NCI-H2081 treated with DMSO at 0.1 percent for 48 hours (cell line): ENCODE results near the gene MZT1.
"Not testable (repeated sequence)": the region's sequence is repeated elsewhere in the genome, so short reads cannot be mapped to it uniquely, and the experiment has no call there.

Experiments
- DNase-seq: peaks from one replicate; lab custom pipeline; 2025; lab: John Stamatoyannopoulos, UW

Gene MZT1, protein sequence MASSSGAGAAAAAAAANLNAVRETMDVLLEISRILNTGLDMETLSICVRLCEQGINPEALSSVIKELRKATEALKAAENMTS

DNA sequence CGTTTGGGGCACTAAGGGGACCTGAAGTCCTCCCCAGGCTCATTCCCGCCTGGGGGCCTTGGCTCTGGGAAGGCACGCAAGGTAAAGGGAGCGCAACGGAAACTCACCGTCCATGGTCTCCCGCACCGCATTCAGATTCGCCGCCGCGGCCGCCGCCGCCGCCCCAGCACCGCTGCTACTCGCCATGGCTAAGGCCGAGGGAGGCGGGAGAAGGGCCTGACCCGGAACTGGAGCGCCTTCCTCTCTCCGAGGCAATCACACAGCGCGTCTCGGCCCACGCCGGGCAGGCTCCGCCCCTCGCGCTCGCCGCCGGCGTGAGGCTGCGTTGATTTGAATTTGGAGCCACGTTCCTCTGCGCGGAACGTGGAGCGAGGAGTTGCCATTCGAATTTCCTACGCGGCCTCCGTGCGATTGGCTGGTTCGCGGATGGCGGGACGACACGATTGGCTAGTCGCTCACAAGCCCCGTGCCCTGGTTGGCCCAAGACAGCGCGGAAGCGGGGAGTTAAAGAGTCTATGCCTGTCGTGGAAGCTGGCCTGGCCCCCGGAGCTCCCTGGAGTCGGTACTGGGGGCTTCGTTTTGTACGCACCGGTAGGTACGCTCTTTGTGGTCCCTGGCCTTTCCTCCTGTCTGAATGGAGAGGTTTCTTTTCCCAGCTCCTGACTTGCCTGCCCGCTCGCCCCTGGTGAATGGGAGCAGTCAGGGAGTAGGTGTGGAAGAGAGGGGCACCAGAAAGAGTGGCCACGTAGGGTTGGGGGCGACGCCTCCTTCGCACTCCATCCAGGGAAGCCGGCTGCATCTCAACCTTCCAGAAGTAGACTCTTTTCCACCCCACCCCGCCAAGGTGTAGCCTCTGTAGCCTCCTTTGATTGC, at the start of gene MZT1, which contains the start of gene BORA:
Gene MZT1, minus strand, starts transcription at position 213 of the 873 bp plus-strand sequence. Its CDS starts 27 bp downstream, at position 186.
Gene BORA, plus strand, starts transcription at position 507 of the 873 bp plus-strand sequence. CDS start 1,018 bp downstream, outside the sequence.
- DNase-seq = peak; percentile 68

DNA sequence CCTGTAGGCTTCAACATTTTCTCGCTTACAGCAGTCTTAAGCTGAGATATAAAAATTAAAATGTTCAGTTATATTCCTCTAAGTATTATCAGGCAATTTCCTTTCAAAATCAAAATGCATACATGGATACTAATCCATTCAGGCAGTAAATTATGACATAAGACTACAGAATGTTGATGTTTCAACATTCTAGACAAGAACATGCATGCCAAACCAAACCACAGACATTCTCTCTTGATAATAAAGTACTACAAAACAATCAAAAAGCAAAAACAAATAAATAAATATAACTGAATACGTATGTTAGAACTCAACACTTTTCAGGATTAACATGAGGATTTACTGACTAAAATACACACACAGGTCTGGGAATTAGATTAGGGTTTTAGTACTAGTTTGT, 46.6 kb upstream of the MZT1 start:
- no peak for DNase-seq

DNA sequence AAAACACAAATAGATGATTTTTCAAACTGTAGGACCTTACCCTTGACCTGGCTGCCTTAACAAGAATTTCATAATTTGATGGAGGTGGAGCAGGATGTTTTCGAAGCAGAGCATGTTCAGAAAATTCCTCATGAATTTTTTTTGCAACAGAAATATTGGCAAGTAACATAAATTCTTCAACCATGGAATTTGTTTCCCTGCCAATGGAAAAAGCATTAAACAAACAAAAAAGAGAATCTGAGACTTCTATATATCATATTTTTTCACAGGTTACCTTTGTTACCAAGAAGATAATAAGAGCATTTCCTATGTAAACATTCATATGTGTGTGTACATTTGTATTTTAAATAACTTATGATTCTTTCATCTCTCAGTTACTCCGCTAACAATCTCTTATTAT, 36.0 kb upstream of the MZT1 start:
- no peak for DNase-seq

DNA sequence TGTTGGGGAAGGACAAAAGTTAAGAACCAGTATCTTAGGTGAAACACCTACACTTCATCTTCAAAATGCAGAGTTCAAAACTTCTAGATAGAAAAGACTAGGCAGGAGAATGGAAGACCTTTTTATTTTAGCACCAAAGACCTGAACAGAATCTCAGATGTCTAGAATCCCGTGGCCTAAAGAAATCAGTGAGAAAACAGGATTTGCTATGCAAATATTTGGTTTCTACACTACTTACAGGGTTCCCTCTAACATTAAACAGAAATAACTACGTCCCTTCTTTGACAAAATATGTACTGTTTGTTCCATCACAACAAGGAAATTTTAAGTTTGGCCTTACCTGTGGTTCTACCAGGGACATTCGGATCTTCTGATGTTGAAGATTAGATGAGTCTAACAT, 32.8 kb upstream of the MZT1 start:
- DNase-seq = no peak

DNA sequence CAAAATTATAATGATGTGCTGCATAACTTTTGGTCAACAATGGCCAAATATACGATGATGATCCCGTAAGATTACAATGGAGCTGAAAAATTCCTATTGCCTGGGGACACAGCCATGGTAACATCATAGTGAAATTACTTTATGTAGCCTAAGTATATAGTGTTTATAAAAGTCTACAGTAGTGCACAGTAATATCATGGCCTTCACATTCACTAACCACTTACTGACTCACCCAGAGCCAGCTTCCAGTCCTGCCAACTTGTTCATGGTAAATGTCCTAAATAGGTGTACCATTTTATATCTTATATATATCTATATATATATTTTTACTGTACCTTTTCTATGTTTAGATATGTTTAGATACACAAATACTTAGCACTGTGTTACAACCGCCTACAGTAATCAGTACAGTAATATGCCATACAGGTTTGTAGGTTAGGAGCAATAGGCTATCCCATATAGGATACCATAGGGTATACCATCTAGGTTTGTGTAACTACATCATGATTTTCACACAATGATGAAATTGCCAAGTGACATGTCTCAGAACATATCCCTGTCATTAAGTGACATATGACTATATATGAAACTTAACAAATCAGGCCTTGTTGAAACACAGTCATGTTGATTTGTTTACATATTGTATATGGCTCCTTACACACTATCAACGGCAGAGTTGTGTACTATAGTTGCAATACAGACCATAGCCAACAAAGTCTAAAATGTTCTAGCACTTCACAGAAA, 30.5 kb upstream of the MZT1 start:
- DNase-seq = no peak

DNA sequence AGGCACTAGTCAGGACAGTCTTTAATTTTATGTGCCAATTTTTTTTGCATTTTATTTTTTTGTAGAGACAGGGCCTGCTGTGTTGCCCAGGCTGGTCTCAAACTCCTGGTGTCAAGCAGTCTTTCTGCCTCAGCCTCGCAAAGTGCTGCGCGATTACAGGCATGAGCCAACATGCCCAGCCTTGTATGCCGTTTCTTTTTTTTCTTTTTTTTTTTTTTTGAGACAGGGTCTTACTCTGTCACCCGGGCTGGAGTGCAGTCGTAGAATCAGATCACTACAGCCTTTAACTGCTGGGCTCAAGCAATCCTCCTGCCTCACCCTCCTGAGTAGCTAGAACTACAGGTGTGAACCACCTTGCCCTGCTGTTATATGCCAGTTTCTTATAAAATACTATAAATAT, 26.7 kb upstream of the MZT1 start:
- no peak for DNase-seq

DNA sequence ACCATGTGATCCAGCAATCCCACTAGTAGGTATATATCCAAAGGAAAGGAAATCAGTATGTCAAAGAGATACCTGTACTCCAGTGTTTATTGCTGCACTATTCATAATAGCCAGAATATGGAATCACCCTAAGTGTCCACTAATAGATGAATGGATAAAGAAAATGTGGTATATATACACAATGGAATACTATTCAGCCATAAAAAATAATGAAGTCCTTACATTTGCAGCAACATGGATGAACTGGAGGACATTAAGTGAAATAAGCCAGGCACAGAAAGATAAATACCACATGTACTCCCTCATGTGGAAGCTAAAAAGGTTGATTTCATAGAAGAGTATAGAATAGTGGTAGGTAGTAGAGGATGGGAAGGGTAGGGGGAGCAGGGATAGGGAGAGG, 23.8 kb upstream of the MZT1 start:
- DNase-seq = no peak

DNA sequence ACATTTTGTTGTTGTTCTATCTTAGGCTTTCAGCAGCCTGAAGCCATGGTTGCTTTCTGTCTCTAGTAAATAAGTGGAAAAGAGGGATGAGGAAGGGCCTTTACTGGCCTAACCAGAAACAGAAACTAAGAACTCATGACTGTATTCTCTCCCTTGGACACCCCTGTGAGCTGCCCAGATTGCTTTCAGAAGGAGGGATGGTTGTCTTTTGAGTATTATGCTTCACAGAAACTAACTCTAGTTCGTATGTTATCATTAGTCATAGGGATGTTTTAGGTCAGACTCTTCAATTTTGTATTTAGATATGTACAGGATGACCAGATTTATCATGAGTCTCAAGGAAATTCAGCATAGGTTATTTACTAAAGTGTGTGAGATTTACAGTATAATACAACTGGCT, 17.8 kb upstream of the MZT1 start:
- no peak for DNase-seq

DNA sequence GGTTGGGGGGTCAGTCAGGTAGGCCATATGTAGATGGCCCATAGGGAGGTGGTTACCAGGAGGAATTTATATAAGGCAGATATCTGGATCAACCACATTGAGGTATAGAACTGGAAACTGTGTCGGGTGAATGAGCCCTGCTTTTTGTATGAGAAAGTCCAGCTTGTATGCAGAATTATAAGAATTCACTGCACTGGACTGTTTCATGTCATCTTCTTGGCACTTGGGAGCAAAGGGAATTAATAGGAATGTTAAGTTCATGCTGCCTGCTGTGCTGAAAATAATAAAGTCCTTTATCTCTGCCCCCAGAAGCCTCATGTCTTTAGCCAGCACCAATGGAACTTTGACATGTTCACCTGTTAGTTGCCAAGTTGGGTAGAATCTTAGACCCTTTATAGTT, 12.6 kb upstream of the MZT1 start:
- DNase-seq = no peak

DNA sequence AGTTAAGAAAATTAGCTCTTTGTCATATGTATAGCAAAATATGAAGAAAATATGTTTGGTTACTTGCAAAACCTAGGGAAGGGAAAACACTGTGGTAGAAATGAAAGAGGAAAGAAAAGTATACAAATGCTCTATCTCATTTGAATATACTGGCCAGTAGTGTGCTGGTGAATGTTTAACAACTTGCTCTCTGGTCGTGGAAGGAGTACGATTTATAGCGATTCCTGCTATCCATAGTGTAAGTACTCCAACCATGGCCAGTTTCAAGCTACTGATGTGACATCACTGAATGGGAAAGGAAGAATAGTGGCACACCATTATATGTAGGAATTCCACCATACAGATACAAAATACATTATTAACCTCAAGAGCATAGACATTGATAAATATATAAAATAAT, 9.6 kb upstream of the MZT1 start:
- DNase-seq = no peak

DNA sequence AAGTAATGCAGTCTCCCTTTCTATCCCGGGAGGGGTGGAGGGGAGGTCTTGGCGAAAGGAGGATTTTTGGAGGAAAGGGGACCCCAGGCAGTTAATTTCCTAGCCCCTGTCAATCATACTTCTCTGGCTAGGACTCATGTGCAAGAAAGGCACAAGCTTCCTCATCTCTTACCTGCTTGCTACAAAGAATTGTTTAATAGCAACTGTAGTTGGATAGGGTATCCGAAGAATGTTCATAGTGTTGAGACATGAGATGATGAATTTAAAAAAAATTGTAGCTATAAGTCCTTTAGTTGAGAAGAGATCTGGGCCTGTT, 819 bp upstream of the MZT1 start:
- DNase-seq = no peak

DNA sequence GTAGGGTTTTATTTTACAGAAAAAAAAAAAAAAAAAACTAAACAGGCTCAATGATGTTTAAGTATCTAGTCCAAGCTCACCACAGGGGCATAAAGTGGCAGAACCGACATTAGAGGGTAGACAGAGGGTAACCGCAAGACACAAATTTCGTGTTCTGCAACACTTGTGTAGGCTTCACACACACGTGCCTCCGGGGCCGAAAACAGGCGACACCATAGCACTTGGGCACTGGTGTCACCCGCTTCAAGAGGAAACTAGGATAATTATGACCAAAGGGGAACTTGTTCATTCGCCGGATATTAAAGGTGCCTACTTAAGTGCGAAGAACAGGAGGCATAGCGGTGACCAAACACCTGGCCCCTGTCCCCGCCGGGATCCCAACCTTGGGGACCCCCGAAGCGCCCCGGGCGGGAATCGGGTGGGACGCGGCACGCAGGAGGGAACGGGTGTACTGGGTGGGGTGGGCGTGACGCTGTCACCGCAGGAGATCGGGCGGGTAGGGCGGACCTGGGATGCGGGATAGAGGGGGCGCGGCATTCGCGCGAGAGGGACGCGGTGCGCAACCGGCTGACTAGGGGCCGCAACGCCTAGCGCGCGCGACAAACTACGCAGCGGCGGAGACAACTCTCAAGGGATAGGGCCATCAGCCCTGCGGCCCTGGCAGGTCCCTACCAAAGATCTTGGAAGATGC, 558 bp downstream of the MZT1 start:
- no peak for DNase-seq

DNA sequence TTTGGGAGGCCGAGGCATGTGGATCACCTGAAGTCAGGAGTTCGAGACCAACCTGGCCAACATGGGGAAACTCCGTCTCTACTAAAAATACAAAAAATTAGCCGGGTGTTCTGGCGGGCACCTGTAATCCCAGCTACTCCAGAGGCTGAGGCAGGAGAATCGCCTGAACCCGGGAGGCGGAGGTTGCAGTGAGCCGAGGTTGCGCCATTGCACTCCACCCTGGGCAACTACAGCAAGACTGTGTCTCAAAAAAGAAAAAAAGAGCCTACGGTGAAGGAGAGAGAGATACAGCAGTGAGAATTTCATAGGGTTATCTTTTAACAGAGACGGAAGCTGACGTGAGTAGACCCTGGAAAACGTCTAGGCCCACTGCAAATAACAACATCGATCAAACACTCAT, 1.2 kb downstream of the MZT1 start:
- DNase-seq = not testable (repeated sequence)

DNA sequence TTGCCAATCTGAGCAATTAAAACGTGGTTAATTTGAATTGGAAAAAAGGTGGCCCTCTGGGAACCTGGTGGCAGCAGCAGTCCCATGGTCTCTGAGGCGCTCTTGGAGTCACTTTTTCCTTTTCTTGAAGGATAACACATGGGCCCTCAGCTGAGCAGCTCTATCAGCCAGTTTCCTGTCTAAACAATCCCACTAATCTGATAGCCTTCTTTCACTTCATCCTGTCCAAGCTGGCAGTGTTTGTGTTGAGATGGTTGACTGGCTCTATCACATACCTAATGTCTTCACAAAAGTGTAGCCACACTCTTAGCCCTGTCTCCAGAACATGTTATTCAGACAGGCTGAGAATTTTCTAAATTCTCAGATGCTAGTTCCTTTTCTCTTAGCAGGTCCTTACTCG, 10.7 kb downstream of the MZT1 start:
- DNase-seq = no peak

DNA sequence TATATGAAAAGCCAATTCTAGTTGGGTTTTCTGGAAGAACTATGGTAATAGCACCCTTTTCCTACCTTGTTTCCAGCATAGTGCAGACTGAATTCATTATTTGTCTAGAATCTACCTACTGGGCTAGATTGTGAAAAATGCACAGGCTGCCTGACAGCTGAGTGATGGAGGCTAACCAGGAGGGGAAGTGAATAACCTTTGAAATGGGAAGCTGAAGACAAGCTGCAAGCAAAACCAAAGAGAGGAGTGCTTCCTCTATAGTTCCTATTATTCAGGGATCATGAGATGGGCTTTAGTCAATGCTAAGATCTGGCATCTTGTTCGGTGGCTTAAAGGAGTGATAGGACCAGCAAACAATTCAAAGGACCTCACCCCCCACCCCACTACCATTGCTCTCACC, 26.9 kb downstream of the MZT1 start:
- DNase-seq = no peak

DNA sequence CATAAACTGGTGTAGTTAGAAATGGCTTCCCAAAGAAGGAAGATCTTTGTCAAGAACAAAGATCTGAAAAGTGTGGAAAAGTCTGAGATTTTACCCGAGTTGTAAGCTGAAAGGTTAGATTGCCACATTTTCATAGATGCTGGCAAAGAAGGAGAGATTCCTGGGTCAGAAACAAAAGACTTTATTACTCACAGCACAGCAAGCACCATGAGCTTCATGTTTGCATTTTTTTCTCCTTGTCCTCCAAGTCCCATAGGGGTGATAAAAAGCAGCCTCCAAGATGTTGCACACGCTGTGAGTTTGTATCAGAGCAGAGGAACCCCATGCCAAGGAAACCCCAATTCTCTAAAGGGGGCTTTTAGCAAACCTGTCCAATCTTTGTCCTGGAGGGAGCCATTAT, 29.3 kb downstream of the MZT1 start:
- DNase-seq = no peak

DNA sequence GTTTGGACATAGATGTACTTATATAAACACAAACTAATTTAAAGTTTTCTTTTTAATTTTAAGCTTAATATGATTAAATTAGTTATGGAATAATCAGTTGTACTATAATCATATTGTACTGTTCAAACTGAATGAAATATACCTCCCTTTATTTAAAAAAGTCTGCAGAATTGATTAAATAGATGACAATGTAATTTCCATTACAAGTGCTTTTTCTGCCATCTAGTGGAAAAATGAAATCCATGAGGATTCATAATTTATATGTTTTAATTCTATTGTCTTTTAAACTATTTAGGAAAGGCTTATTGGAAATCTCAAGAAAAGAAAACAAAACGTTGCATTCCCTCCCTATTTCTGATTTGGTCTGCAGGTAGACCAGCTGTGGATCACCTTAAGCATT, 30.9 kb downstream of the MZT1 start:
- DNase-seq = no peak

DNA sequence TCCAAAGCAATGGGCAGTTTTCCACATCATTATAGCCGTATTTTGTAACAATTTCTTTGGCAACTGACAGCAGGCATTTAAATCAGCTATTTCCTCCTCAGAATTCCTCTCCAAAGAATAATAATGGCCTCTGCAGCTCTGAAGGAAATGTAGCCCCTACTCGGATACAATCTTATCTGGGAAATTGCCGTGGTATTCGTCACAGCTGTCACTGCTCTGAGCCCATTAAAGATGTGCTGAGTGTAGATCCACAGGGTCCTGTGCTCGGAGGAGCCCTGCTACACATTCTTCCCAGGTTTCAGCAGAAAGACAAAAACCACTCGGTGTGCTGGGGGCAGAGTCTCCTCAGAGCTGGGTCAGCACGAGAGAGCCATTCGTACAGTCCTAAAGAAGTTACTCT, 33.1 kb downstream of the MZT1 start:
- no peak for DNase-seq

DNA sequence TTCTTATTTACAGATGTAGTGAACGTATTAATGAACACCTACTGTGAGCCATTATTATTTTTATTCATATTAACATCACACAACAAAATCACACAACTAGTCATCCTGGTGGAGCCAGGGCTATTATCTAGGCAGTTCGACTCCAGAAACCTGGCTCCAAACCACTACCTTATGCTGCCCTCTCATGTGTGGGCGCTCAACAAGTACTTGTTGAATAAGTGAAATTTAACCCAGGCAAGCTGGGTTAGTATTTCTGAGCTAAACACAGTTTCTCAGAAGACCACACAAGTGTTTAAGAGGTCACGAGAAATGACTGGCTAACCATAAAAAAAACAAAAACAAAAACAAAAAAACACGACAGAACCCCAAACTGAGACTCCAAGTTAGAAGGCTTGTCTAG, 33.6 kb downstream of the MZT1 start:
- DNase-seq = no peak

DNA sequence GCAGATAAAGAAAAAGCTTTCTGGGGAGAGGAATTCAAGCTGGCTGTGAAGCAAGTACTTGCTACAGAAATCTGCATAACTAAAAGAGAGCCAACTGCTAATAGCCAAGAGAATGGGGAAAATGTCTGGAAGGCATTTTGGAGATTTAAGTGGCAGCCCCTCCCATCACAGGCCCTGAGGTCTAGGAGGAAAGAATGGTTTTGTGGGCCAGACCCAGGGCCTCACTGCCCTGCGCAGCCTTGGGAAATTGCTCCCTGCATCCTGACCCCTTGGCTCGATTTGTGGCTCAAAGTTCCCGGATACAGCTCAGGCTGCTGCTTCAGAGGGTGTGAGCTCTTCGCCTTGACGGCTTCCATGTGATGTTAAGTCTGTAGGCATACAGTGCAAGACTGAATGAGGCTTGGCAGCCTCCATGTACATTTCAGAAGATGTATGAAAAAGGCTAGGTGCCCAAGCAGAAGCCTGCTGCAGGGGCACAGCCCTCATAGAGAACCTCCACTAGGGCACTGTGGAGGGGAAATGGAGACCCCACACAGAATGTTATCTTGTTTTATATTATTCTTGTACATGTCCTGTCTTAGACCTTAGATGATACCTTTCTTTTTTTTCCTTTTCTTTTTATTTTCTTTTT, 34.4 kb downstream of the MZT1 start:
- no peak for DNase-seq

DNA sequence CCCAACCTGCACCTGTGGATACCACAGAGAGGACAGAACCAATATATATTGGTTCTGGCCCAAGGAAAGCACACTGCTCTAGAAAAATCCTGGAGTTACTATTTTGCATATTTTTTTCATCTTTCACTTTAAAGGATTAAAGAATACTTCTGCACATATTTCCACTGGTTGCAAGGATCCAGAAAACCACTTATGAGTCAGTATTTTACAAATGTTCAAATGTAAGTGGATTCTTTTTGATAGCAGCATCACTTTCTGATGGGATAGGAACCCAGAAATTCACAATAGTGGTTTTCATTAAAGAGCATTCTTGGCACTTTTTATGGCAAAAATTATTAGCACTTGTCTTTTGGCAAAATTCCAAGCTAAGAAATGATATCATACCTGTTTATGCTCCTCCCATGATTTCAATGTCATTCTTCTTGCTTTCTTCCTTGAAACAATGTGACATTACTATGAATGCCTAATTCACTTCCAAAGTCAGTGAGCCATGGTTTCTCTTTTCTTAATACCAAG, 38.2 kb downstream of the MZT1 start:
- no peak for DNase-seq

DNA sequence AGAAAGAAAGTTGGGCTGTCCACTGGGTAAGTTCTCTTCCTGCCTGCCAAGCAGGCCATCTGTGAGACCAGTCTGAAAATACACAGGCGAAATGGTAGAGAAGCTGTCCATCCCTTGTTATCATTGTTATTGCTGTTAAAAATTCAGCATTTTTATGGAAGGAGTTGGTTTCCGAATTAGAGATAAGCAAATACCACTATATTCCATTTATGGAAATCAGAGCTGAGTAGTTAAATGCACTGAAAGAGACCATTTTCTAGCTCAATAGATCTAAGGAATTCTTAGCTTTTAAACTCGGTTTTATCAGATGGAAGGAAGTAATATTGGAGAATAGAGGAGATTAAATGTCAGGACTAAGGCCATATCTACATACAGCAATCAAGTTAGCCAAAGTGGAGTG, 40.7 kb downstream of the MZT1 start:
- no peak for DNase-seq
